Naive thymus-derived CD4-positive, alpha-beta T cell (primary cell): ENCODE data around the gene PCSK4. TPM values are rescaled to one million over a fixed set of nuclear protein-coding genes. Genes with fewer than 3 reads are reported as not detected.

Source experiments
- ATAC-seq: fragments of 150-1000 bp; cut with Tn5 transposase; 2 replicates; pipeline ENCODE4 v1.10.0; 2021; ENCODE audit warnings: mild to moderate bottlenecking, moderate library complexity
- CTCF ChIA-PET: fragments of 350-600 bp; sonication (Branson Sonifier 250); formaldehyde crosslinking; loops from one replicate; lab custom pipeline; 2021; ENCODE audit warnings: antibody characterized with exemption; lab: Charles Lee
- POLR2A ChIA-PET: fragments of 350-600 bp; sonication (Branson Sonifier 250); formaldehyde crosslinking; loops from one replicate; lab custom pipeline; 2021; ENCODE audit warnings: antibody characterized with exemption, inconsistent platforms; lab: Charles Lee
- DNase-seq, 9 donors: peaks; one replicate each; pipeline versions ENCODE4 v3.0.0 to v3.0.0-alpha.2; 2020 to 2022; ENCODE audit warnings: mixed read lengths in 1 of 9
- H3K27ac ChIP-seq: one replicate; pipeline ENCODE4 v1.7.0; 2013; ENCODE audit warnings: mild to moderate bottlenecking, low read depth, low read length, moderate library complexity
- H3K27me3 ChIP-seq, 2 donors: one replicate each; pipeline ENCODE4 v1.7.0; 2013; ENCODE audit warnings: low read length in 2 of 2, mild to moderate bottlenecking in 2 of 2, moderate library complexity in 2 of 2; ENCODE audit not compliant: control insufficient read depth in 2 of 2, insufficient read depth in 2 of 2
- H3K36me3 ChIP-seq, 3 experiments: 1 replicate in 2 of 3; 2 replicates in 1 of 3; pipeline ENCODE4 v1.7.0; 2013; ENCODE audit warnings: low read length in 3 of 3, mild to moderate bottlenecking in 3 of 3, moderate library complexity in 1 of 3; ENCODE audit not compliant: insufficient read depth in 3 of 3, control insufficient read depth in 2 of 3
- H3K4me1 ChIP-seq, 2 donors: one replicate each; pipeline ENCODE4 v1.7.0; 2013; ENCODE audit warnings: low read length in 2 of 2, mild to moderate bottlenecking in 2 of 2, moderate library complexity in 1 of 2; ENCODE audit not compliant: control insufficient read depth in 2 of 2, insufficient read depth in 2 of 2
- H3K4me3 ChIP-seq: 2 replicates; pipeline ENCODE4 v1.7.0; 2013; ENCODE audit warnings: mild to moderate bottlenecking, low read length
- H3K9me3 ChIP-seq, 3 experiments: 1 replicate in 2 of 3; 2 replicates in 1 of 3; pipeline ENCODE4 v1.7.0; 2013; ENCODE audit warnings: low read length in 3 of 3; ENCODE audit not compliant: control insufficient read depth in 2 of 3
- H3K27ac Mint-ChIP-seq, 9 donors: one replicate each; pipeline ENCODE4 v1.8.0; 2020 to 2022; ENCODE audit warnings: mixed read lengths in 9 of 9, mild to moderate bottlenecking in 8 of 9, moderate library complexity in 5 of 9, inconsistent platforms in 2 of 9
- H3K27me3 Mint-ChIP-seq, 5 donors: one replicate each; pipeline ENCODE4 v1.8.0; 2021 to 2022; ENCODE audit warnings: mixed read lengths in 5 of 5, mild to moderate bottlenecking in 1 of 5
- H3K36me3 Mint-ChIP-seq, 5 donors: one replicate each; pipeline ENCODE4 v1.8.0; 2020 to 2022; ENCODE audit warnings: mixed read lengths in 5 of 5, mild to moderate bottlenecking in 3 of 5, inconsistent platforms in 1 of 5
- H3K4me1 Mint-ChIP-seq, 7 donors: one replicate each; pipeline ENCODE4 v1.8.0; 2020 to 2022; ENCODE audit warnings: mixed read lengths in 7 of 7, mild to moderate bottlenecking in 3 of 7, inconsistent platforms in 1 of 7
- H3K4me3 Mint-ChIP-seq, 10 donors: one replicate each; pipeline ENCODE4 v1.8.0; 2020 to 2022; ENCODE audit warnings: mild to moderate bottlenecking in 10 of 10, mixed read lengths in 10 of 10, moderate library complexity in 6 of 10, inconsistent platforms in 2 of 10
- H3K9me3 Mint-ChIP-seq, 11 donors: one replicate each; pipeline ENCODE4 v1.8.0; 2020 to 2022; ENCODE audit warnings: mixed read lengths in 11 of 11, mild to moderate bottlenecking in 4 of 11, inconsistent platforms in 1 of 11, moderate library complexity in 1 of 11
- intact Hi-C, 2 donors: fragments of 100-400 bp; cut with micrococcal nuclease; formaldehyde crosslinking; loops; one replicate each; pipeline ENCODE4 v1.15.1; 2023
- polyA plus RNA-seq, 2 donors: library from polyadenylated mRNA; unstranded; fragments of 300-500 nt; fragmentation: Illumina TruSeq; gene quantifications; one replicate each; pipeline ENCODE4 v1.2.3, GENCODE V29; 2021
- total RNA-seq, 6 experiments: library from RNA in 5 of 6; stranded (reverse) in 5 of 6; gene quantifications; 1 replicate in 5 of 6; 2 replicates in 1 of 6; pipeline ENCODE4 v1.2.3 and lab custom pipeline; 2021 to 2026

PCSK4 gene
- total and polyA plus RNA-seq, 7 experiments from 2014 or later, result 0.64 to 10.8 (median 7.4) TPM

DNA sequence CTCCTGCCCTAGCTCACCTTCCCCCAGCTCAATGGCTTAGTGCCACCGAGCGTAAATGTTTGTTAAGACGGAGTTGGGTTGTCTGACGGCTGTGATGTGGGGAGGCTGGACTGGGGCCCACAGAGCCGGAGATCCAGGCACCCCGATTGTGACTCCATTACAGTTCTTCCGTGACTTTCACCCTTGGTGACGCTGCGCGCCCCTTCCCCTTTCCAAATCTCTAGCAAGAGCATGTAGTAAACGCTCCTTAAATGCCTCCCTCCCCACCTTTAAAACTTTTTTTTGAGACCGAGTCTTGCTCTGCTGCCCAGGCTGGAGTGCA, 1.7 kb upstream of the PCSK4 start:
- no peak overlapping the region for H3K4me3 ChIP-seq
- Mint-ChIP-seq H3K27me3 (peaks cover 0 to 14% (median 0%) of the 10 kb centered on the region in 5 donors), H3K4me1 (peaks cover 7 to 17% (median 15%) of the 10 kb centered on the region in 7 donors), H3K36me3 (no peaks in the 10 kb centered on the region), H3K27ac (peak overlapping the region in 6 of 9 donors; percentile 7 to 68 (median 36)), H3K4me3 (peak overlapping the region; percentile 62 to 84 (median 80)), H3K9me3 (peaks cover 0 to 2% (median 0%) of the 10 kb centered on the region in 11 donors)
- no peak overlapping the region for H3K27ac ChIP-seq
- H3K9me3 ChIP-seq, result no peaks in the 10 kb centered on the region
- ATAC-seq (no peak), DNase-seq (no peak)
- no peaks in the 10 kb centered on the region for H3K27me3 ChIP-seq
- peaks cover 9 to 10% of the 10 kb centered on the region in 2 donors for H3K4me1 ChIP-seq
- CTCF ChIA-PET, result interaction anchor here (1.0 kb wide), 1 partner anchor 14 kb away, joined by 3 read pairs; no protein-coding TSS in a partner anchor
- no peaks in the 10 kb centered on the region for H3K36me3 ChIP-seq
- intact Hi-C loops, result loop anchor here (2.0 to 5.0 kb wide), 3 partner anchors 21 to 243 kb away; partner anchors contain the start of genes ADAMTSL5 (in 1 of the 2), MIDN (in 1 of the 2) and UQCR11 (in 1 of the 2)
- POLR2A ChIA-PET, result interaction anchor here (0.8 kb wide), 1 partner anchor 83 kb away, joined by 3 read pairs; no protein-coding TSS in a partner anchor

- peak within 1 kb of the TSS; percentile 83 to 96 (median 86) for H3K27ac Mint-ChIP-seq
- H3K27me3 Mint-ChIP-seq, result peaks cover 0 to 14% (median 0%) of the 10 kb centered on the region in 5 donors
- Histone ChIP-seq H3K4me1 (peaks cover 9 to 10% of the 10 kb centered on the region in 2 donors), H3K27me3 (no peaks in the 10 kb centered on the region), H3K36me3 (no peaks in the 10 kb centered on the region), H3K4me3 (peak within 1 kb of the TSS; percentile 77), H3K9me3 (no peaks in the 10 kb centered on the region), H3K27ac (peak within 1 kb of the TSS; percentile 63)
- DNase-seq (no peak), ATAC-seq (no peak)
- H3K4me3 Mint-ChIP-seq, result peak within 1 kb of the TSS; percentile 83 to 94 (median 92)
- H3K4me1 Mint-ChIP-seq, result peaks cover 7 to 17% (median 15%) of the 10 kb centered on the region in 7 donors
- intact Hi-C loops, result loop anchor here (2.0 to 5.0 kb wide), 3 partner anchors 22 to 242 kb away; partner anchors contain the start of genes ADAMTSL5 (in 1 of the 2), MIDN (in 1 of the 2) and UQCR11 (in 1 of the 2)
- H3K36me3 Mint-ChIP-seq, result no peaks in the 10 kb centered on the region
- POLR2A ChIA-PET, result interaction anchor here (0.6 to 1.8 kb wide), 7 partner anchors 15 to 153 kb away, joined by 3 to 6 read pairs (median 3); partner anchors contain the start of gene MBD3
- peaks cover 0 to 2% (median 0%) of the 10 kb centered on the region in 11 donors for H3K9me3 Mint-ChIP-seq
- CTCF ChIA-PET, result interaction anchor here (0.6 to 1.0 kb wide), 2 partner anchors 14 to 689 kb away, joined by 3 read pairs; no protein-coding TSS in a partner anchor
These were observed 1.1 kb upstream of the PCSK4 start, which contains the start of gene REEP6 for GRCh38 chr19:1491114-1491848. Gene REEP6 (plus strand): TSS chr19:1491181. CDS start chr19:1491270, 89 bp downstream.

GRCh38 chr19:1489463-1490310, 463 bp downstream of the PCSK4 start:
- Mint-ChIP-seq H3K27me3 (peaks cover 0 to 14% (median 0%) of the 10 kb centered on the region in 5 donors), H3K4me1 (peaks cover 7 to 17% (median 15%) of the 10 kb centered on the region in 7 donors), H3K36me3 (no peaks in the 10 kb centered on the region), H3K4me3 (peak overlapping the region; percentile 53 to 93 (median 74)), H3K27ac (peak overlapping the region in 7 of 9 donors; percentile 34 to 91 (median 49)), H3K9me3 (peaks cover 0 to 2% (median 0%) of the 10 kb centered on the region in 11 donors)
- intact Hi-C loops, result loop anchor here (1.0 to 5.0 kb wide), 14 partner anchors 10 to 416 kb away; partner anchors contain the start of genes C19orf25 (in 2 of the 2), UQCR11 (in 2 of the 2), ADAMTSL5 (in 1 of the 2) and ADAT3 (in 1 of the 2)
- peak overlapping the region; percentile 77 for H3K4me3 ChIP-seq
- H3K36me3 ChIP-seq, result no peaks in the 10 kb centered on the region
- peaks cover 9 to 10% of the 10 kb centered on the region in 2 donors for H3K4me1 ChIP-seq
- ChIA-PET CTCF (no interaction called here), POLR2A (interaction anchor here (0.6 to 1.8 kb wide), 8 partner anchors 13 to 459 kb away, joined by 3 to 6 read pairs (median 4); partner anchors contain the start of genes ABCA7 and MBD3)
- H3K27ac ChIP-seq, result peak overlapping the region; percentile 63
- ATAC-seq (no peak), DNase-seq (no peak)
- no peaks in the 10 kb centered on the region for H3K9me3 ChIP-seq
- H3K27me3 ChIP-seq, result no peaks in the 10 kb centered on the region

DNA sequence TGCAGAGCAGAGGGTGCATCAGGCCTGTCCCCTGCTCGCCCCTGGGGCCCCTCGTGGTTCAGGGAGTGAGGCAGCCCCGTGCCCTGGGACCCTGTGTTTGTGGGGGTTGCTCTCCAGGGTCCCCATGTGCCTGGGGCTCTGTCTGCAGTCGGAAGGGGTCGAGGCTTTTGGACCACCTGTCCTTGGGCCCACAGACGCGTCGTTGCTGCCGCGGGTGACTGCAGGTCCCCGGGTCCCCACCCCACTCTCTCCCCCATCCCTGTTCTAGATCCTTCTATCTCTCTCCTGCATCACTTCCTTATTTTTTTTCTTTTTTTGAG, 1.9 kb downstream of the PCSK4 start:
- Histone ChIP-seq H3K4me1 (peaks cover 9 to 10% of the 10 kb centered on the region in 2 donors), H3K27ac (no peak overlapping the region), H3K27me3 (no peaks in the 10 kb centered on the region), H3K36me3 (no peaks in the 10 kb centered on the region), H3K9me3 (no peaks in the 10 kb centered on the region), H3K4me3 (no peak overlapping the region)
- DNase-seq, result no peak
- no peak overlapping the region for H3K27ac Mint-ChIP-seq
- ChIA-PET CTCF (interaction anchor here (0.7 kb wide), 1 partner anchor 44 kb away, joined by 3 read pairs; no protein-coding TSS in a partner anchor), POLR2A (interaction anchor here (0.7 kb wide), 1 partner anchor 411 kb away, joined by 4 read pairs; no protein-coding TSS in a partner anchor)
- H3K27me3 Mint-ChIP-seq, result peaks cover 0 to 14% (median 0%) of the 10 kb centered on the region in 5 donors
- no peaks in the 10 kb centered on the region for H3K36me3 Mint-ChIP-seq
- intact Hi-C loops, result no loop called here
- H3K4me3 Mint-ChIP-seq, result no peak overlapping the region
- H3K9me3 Mint-ChIP-seq, result peaks cover 0 to 2% (median 0%) of the 10 kb centered on the region in 11 donors
- ATAC-seq, result no peak
- peaks cover 7 to 17% (median 15%) of the 10 kb centered on the region in 7 donors for H3K4me1 Mint-ChIP-seq

DNA sequence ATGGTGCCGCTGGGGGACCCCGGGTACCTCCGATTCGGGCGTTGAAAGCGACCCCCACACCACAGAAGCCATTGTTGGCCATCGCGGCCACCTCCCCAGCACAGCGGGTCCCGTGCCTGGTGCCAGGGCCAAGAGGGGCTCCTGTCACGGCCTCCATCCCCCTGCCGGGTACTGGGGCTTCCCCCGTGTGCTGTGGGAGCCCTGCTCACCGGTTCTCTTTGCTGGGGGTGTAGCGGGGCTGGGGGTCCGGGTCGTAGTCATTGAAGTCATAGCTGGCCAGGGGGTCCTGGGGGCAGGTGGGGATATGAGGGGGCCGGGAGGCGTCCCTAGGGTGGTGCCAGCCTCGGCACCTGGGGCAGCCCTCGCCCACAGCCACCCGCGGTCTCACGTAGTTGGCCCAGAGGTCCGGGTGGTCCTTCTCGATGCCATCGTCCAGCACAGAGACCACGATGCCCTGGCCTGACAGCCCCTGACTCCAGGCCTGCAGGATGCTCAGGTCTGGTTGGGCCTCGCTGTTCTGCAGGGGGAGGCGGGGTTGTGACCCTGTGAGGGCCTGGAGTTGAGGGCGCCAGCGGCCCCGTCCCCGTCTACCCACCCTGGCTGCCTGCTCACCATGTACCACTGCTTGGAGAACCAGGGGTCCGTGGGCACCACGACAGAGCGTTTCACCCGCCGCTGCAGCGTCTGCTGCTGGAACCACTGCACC, 2.4 kb downstream of the PCSK4 start:
- Histone ChIP-seq H3K9me3 (no peaks in the 10 kb centered on the region), H3K27me3 (no peaks in the 10 kb centered on the region), H3K4me3 (no peak overlapping the region), H3K36me3 (no peaks in the 10 kb centered on the region), H3K4me1 (peaks cover 9 to 10% of the 10 kb centered on the region in 2 donors), H3K27ac (no peak overlapping the region)
- CTCF ChIA-PET, result no interaction called here
- no peak overlapping the region for H3K27ac Mint-ChIP-seq
- no peaks in the 10 kb centered on the region for H3K36me3 Mint-ChIP-seq
- no peak for DNase-seq
- no peak overlapping the region for H3K4me3 Mint-ChIP-seq
- H3K27me3 Mint-ChIP-seq, result peaks cover 0 to 14% (median 0%) of the 10 kb centered on the region in 5 donors
- POLR2A ChIA-PET, result no interaction called here
- H3K9me3 Mint-ChIP-seq, result peaks cover 0 to 2% (median 0%) of the 10 kb centered on the region in 11 donors
- intact Hi-C loops, result no loop called here
- no peak for ATAC-seq
- peaks cover 7 to 17% (median 15%) of the 10 kb centered on the region in 7 donors for H3K4me1 Mint-ChIP-seq
